Chondrocyte (in vitro differentiated cells): ENCODE data around the gene MMP24. TPM values are rescaled to one million over a fixed set of nuclear protein-coding genes. Genes with fewer than 3 reads are reported as not detected.

Experiments
- DNase-seq: peaks from one replicate; pipeline ENCODE4 v3.0.0; 2021; ENCODE audit warnings: mixed read lengths, low spot score
- H3K27ac Mint-ChIP-seq: one replicate; pipeline ENCODE4 v1.8.0; 2021; ENCODE audit warnings: mild to moderate bottlenecking, moderate library complexity, mixed read lengths; ENCODE audit not compliant: unreplicated experiment
- H3K27me3 Mint-ChIP-seq: 2 replicates; pipeline ENCODE4 v1.8.0; 2021; ENCODE audit warnings: low read depth, mixed read lengths
- H3K36me3 Mint-ChIP-seq: 2 replicates; pipeline ENCODE4 v1.8.0; 2021; ENCODE audit warnings: low read depth, mixed read lengths
- H3K4me1 Mint-ChIP-seq: 2 replicates; pipeline ENCODE4 v1.8.0; 2021; ENCODE audit warnings: low read depth, mild to moderate bottlenecking, mixed read lengths
- H3K4me3 Mint-ChIP-seq: one replicate; pipeline ENCODE4 v1.8.0; 2021; ENCODE audit warnings: mild to moderate bottlenecking, moderate library complexity, mixed read lengths; ENCODE audit not compliant: unreplicated experiment
- H3K9me3 Mint-ChIP-seq: 2 replicates; pipeline ENCODE4 v1.8.0; 2021; ENCODE audit warnings: low read depth, mixed read lengths
- CTCF ChIP-seq: fragments of 200-600 bp; sonication (generic); IDR thresholded peaks from 2 replicates; pipeline ENCODE4 v1.5.0; 2021; ENCODE audit warnings: antibody characterized with exemption, mild to moderate bottlenecking, moderate library complexity
- total RNA-seq: library from RNA; stranded (reverse); gene quantifications from 3 replicates; pipeline ENCODE4 v1.2.1, GENCODE V29; 2021

The MMP24 gene
- total RNA-seq, 1 donor from 2014 or later: 2.4 TPM

- peak overlapping the region; percentile 91 for H3K27ac Mint-ChIP-seq
- H3K4me3 Mint-ChIP-seq: peak overlapping the region; percentile 11
- H3K27me3 Mint-ChIP-seq: no peaks in the 10 kb centered on the region
- TF ChIP-seq CTCF: no peak
- peaks cover 66% of the 10 kb centered on the region for H3K4me1 Mint-ChIP-seq
- H3K36me3 Mint-ChIP-seq: no peaks in the 10 kb centered on the region
- peak; percentile 15 for DNase-seq
- no peaks in the 10 kb centered on the region for H3K9me3 Mint-ChIP-seq
These were observed 76.2 kb downstream of the MMP24 start for GRCh38 chr20:35302421-35303335.

GRCh38 chr20:35303382-35303734 is 76.9 kb downstream of the MMP24 start:
- no peaks in the 10 kb centered on the region for H3K36me3 Mint-ChIP-seq
- H3K4me3 Mint-ChIP-seq: no peak overlapping the region
- peak overlapping the region; percentile 91 for H3K27ac Mint-ChIP-seq
- peaks cover 72% of the 10 kb centered on the region for H3K4me1 Mint-ChIP-seq
- H3K9me3 Mint-ChIP-seq: no peaks in the 10 kb centered on the region
- no peak for DNase-seq
- TF ChIP-seq CTCF: no peak
- H3K27me3 Mint-ChIP-seq: no peaks in the 10 kb centered on the region

GRCh38 chr20:35303735-35304491 is 77.4 kb downstream of the MMP24 start:
- no peaks in the 10 kb centered on the region for H3K36me3 Mint-ChIP-seq
- H3K27ac Mint-ChIP-seq: peak overlapping the region; percentile 99
- no peaks in the 10 kb centered on the region for H3K9me3 Mint-ChIP-seq
- no peak overlapping the region for H3K4me3 Mint-ChIP-seq
- peaks cover 75% of the 10 kb centered on the region for H3K4me1 Mint-ChIP-seq
- no peak for DNase-seq
- TF ChIP-seq CTCF: peak; percentile 93
- H3K27me3 Mint-ChIP-seq: no peaks in the 10 kb centered on the region

- no peak for DNase-seq
- Mint-ChIP-seq H3K4me1 (peaks cover 85% of the 10 kb centered on the region), H3K36me3 (no peaks in the 10 kb centered on the region), H3K4me3 (no peak overlapping the region), H3K27ac (peak overlapping the region; percentile 99), H3K27me3 (no peaks in the 10 kb centered on the region), H3K9me3 (no peaks in the 10 kb centered on the region)
- no peak for TF ChIP-seq CTCF
These were observed 78.5 kb downstream of the MMP24 start for GRCh38 chr20:35304956-35305355.
